GM23248 (cell line): ENCODE measurements around the gene FUOM. TPM values are rescaled to one million over a fixed set of nuclear protein-coding genes. Genes with fewer than 3 reads are reported as not detected.

ENCODE experiments used
- DNase-seq: peaks from one replicate; pipeline ENCODE4 v3.0.0-alpha.2; 2015
- H2AFZ ChIP-seq: fragments of 200-600 bp; sonication (generic); 2 replicates; pipeline ENCODE4 v1.6.1; 2016; ENCODE audit warnings: antibody characterized with exemption
- H3F3A ChIP-seq: fragments of 200-600 bp; sonication (generic); 2 replicates; pipeline ENCODE4 v1.6.1; 2016; ENCODE audit warnings: mild to moderate bottlenecking, antibody characterized with exemption, mixed run types; ENCODE audit not compliant: insufficient read depth
- H3K27ac ChIP-seq: fragments of 200-600 bp; sonication (generic); 2 replicates; pipeline ENCODE4 v1.5.1; 2016; ENCODE audit warnings: mild to moderate bottlenecking
- H3K27me3 ChIP-seq: fragments of 200-600 bp; sonication (generic); replicated peaks from 2 replicates; pipeline ENCODE4 v1.6.1; 2016; ENCODE audit warnings: mild to moderate bottlenecking; ENCODE audit not compliant: insufficient read depth
- H3K36me3 ChIP-seq: fragments of 200-600 bp; sonication (generic); 2 replicates; pipeline ENCODE4 v1.6.1; 2016; ENCODE audit warnings: low read depth, mild to moderate bottlenecking
- H3K4me1 ChIP-seq: fragments of 200-600 bp; sonication (generic); 2 replicates; pipeline ENCODE4 v1.6.1; 2016; ENCODE audit warnings: mild to moderate bottlenecking; ENCODE audit not compliant: insufficient read depth
- H3K4me2 ChIP-seq: fragments of 200-600 bp; sonication (generic); one replicate; pipeline ENCODE4 v1.6.1; 2016; ENCODE audit warnings: mild to moderate bottlenecking; ENCODE audit not compliant: unreplicated experiment
- H3K4me3 ChIP-seq: fragments of 200-600 bp; sonication (generic); 2 replicates; pipeline ENCODE4 v1.5.1; 2016; ENCODE audit warnings: mild to moderate bottlenecking
- H3K79me2 ChIP-seq: fragments of 200-600 bp; sonication (generic); 2 replicates; pipeline ENCODE4 v1.6.1; 2016; ENCODE audit warnings: mild to moderate bottlenecking; ENCODE audit not compliant: insufficient read depth
- H3K9ac ChIP-seq: fragments of 200-600 bp; sonication (generic); 2 replicates; pipeline ENCODE4 v1.6.1; 2016; ENCODE audit warnings: mild to moderate bottlenecking
- H3K9me2 ChIP-seq: fragments of 200-600 bp; sonication (generic); 2 replicates; pipeline ENCODE4 v1.6.1; 2016; ENCODE audit warnings: mixed run types, mild to moderate bottlenecking, moderate library complexity; ENCODE audit not compliant: insufficient read depth
- H3K9me3 ChIP-seq: fragments of 200-600 bp; sonication (generic); one replicate; pipeline ENCODE4 v1.6.1; 2017; ENCODE audit warnings: low read depth
- H4K20me1 ChIP-seq: fragments of 200-600 bp; sonication (generic); 2 replicates; pipeline ENCODE4 v1.6.0; 2016; ENCODE audit not compliant: insufficient read depth
- EZH2 ChIP-seq: fragments of 200-600 bp; sonication (generic); IDR thresholded peaks from 2 replicates; pipeline ENCODE4 v1.6.1; 2018; ENCODE audit warnings: antibody characterized with exemption, mild to moderate bottlenecking; ENCODE audit not compliant: insufficient read depth, poor library complexity, severe bottlenecking
- EZH2phosphoT487 ChIP-seq: fragments of 200-600 bp; sonication (generic); IDR thresholded peaks from 2 replicates; pipeline ENCODE4 v1.6.1; 2018; ENCODE audit warnings: antibody characterized with exemption, moderate library complexity, mild to moderate bottlenecking, low read depth; ENCODE audit not compliant: insufficient read depth
- WGBS, 2 experiments: methylation state at CpG; one replicate each; pipeline ENCODE4 v1.1.6; 2015 to 2017; ENCODE audit warnings: low lambda C conversion rate in 2 of 2, low coverage in 1 of 2; ENCODE audit errors: missing lambda C conversion rate in 2 of 2; 5-methylcytosine and 5-hydroxymethylcytosine counted together
- in situ Hi-C: fragments of 300-500 bp; cut with MboI; formaldehyde crosslinking; loops from 2 replicates; pipeline ENCODE4 v1.15.0; 2020
- polyA plus RNA-seq: library from polyadenylated mRNA; unstranded; fragments of >200 nt; fragmentation: Nextera tagmentation; extraction: Ambion mirVana; gene quantifications from 2 replicates; pipeline ENCODE4 v1.2.1, GENCODE V29; 2016
- total RNA-seq: library from RNA; depleted of rRNA; stranded (reverse); fragments of >200 nt; shearing (Covaris generic); gene quantifications from 2 replicates; pipeline ENCODE4 v1.2.3, GENCODE V29; 2014

The FUOM gene
- total and polyA plus RNA-seq, 2 experiments from 2014 or later, result 21.5 to 24.5 TPM

- H3K9ac ChIP-seq, result no peak overlapping the region
These were observed 45.1 kb downstream of the FUOM start for GRCh38 chr10:133312769-133313145.

GRCh38 chr10:133312016-133312768 lies 45.6 kb downstream of the FUOM start:
- no peaks in the 10 kb centered on the region; the same call in 1 of the 2 replicates for H4K20me1 ChIP-seq
- H3K79me2 ChIP-seq, result peaks cover 13% of the 10 kb centered on the region
- H3K9me3 ChIP-seq, result no peaks in the 10 kb centered on the region
- no peaks in the 10 kb centered on the region for H3K9me2 ChIP-seq
- H3K4me1 ChIP-seq, result peaks cover 5% of the 10 kb centered on the region
- no peak overlapping the region for H3K27ac ChIP-seq
- no peak overlapping the region for H3K9ac ChIP-seq
- no peak for DNase-seq
- no peak overlapping the region for H3K4me2 ChIP-seq
- no peaks in the 10 kb centered on the region for H3K36me3 ChIP-seq
- in situ Hi-C loops, result no loop called here
- H2AFZ ChIP-seq, result no peak overlapping the region
- H3K4me3 ChIP-seq, result no peak overlapping the region
- WGBS, 2 experiments, result 91 to 92% methylated on average over 22 to 23 of the region's 23 CpGs
- H3K27me3 ChIP-seq, result no peaks in the 10 kb centered on the region
- no peak for TF ChIP-seq EZH2phosphoT487
- TF ChIP-seq EZH2, result no peak
- H3F3A ChIP-seq, result 0 out of 2 replicates have a peak, but pooled peaks cover 8% of the 10 kb centered on the region

More at GRCh38 chr10:133312769-133313145, 45.1 kb downstream of the FUOM start:
- Histone ChIP-seq H3F3A (0 out of 2 replicates have a peak, but pooled peaks cover 5% of the 10 kb centered on the region), H3K4me1 (no peaks in the 10 kb centered on the region), H3K4me3 (no peak overlapping the region), H4K20me1 (no peaks in the 10 kb centered on the region), H3K9me3 (no peaks in the 10 kb centered on the region), H3K27ac (no peak overlapping the region), H3K4me2 (no peak overlapping the region), H3K79me2 (peaks cover 7% of the 10 kb centered on the region), H3K27me3 (no peaks in the 10 kb centered on the region), H3K9me2 (no peaks in the 10 kb centered on the region), H3K36me3 (no peaks in the 10 kb centered on the region), H2AFZ (no peak overlapping the region)
- 92 to 94% methylated on average over 9 of the region's 9 CpGs for WGBS, 2 experiments
- DNase-seq, result no peak
- in situ Hi-C loops, result no loop called here
- TF ChIP-seq EZH2, result no peak
- TF ChIP-seq EZH2phosphoT487, result no peak

GRCh38 chr10:133311570-133311969 lies 46.2 kb downstream of the FUOM start:
- DNase-seq, result no peak
- Histone ChIP-seq H3K27ac (no peak overlapping the region), H3K4me1 (peaks cover 11% of the 10 kb centered on the region), H3K4me2 (no peak overlapping the region), H3K36me3 (no peaks in the 10 kb centered on the region), H2AFZ (no peak overlapping the region), H3K9ac (no peak overlapping the region), H3K9me2 (no peaks in the 10 kb centered on the region), H3K4me3 (no peak overlapping the region), H3K9me3 (no peaks in the 10 kb centered on the region), H4K20me1 (no peaks in the 10 kb centered on the region; the same call in 1 of the 2 replicates), H3K79me2 (peaks cover 19% of the 10 kb centered on the region), H3K27me3 (no peaks in the 10 kb centered on the region), H3F3A (0 out of 2 replicates have a peak, but pooled peaks cover 10% of the 10 kb centered on the region)
- in situ Hi-C loops, result no loop called here
- 80 to 87% methylated on average over 8 to 10 of the region's 10 CpGs for WGBS, 2 experiments
- TF ChIP-seq EZH2phosphoT487 (no peak), EZH2 (no peak)

GRCh38 chr10:133310789-133311188 lies 47.0 kb downstream of the FUOM start:
- Histone ChIP-seq H3K9ac (no peak overlapping the region), H3F3A (0 out of 2 replicates have a peak, but pooled peaks cover 10% of the 10 kb centered on the region), H3K4me1 (peaks cover 11% of the 10 kb centered on the region), H3K27ac (no peak overlapping the region), H3K4me3 (no peak overlapping the region), H4K20me1 (no peaks in the 10 kb centered on the region; the same call in 1 of the 2 replicates), H3K4me2 (no peak overlapping the region), H2AFZ (no peak overlapping the region), H3K27me3 (no peaks in the 10 kb centered on the region), H3K36me3 (no peaks in the 10 kb centered on the region), H3K79me2 (peaks cover 27% of the 10 kb centered on the region), H3K9me3 (no peaks in the 10 kb centered on the region), H3K9me2 (no peaks in the 10 kb centered on the region)
- TF ChIP-seq EZH2phosphoT487 (no peak), EZH2 (no peak)
- 88 to 89% methylated on average over 8 of the region's 8 CpGs for WGBS, 2 experiments
- no peak for DNase-seq
- in situ Hi-C loops, result no loop called here
